ENCODE data around the gene SLC12A7. TPM values are rescaled to one million over a fixed set of nuclear protein-coding genes. Genes with fewer than 3 reads are reported as not detected.
"Not testable (repeated sequence)": the region's sequence is repeated elsewhere in the genome, so short reads cannot be mapped to it uniquely, and the experiment has no call there.

SLC12A7 gene
- total RNA-seq, 1 donor from 2014 or later, result 49.5 TPM

DNA sequence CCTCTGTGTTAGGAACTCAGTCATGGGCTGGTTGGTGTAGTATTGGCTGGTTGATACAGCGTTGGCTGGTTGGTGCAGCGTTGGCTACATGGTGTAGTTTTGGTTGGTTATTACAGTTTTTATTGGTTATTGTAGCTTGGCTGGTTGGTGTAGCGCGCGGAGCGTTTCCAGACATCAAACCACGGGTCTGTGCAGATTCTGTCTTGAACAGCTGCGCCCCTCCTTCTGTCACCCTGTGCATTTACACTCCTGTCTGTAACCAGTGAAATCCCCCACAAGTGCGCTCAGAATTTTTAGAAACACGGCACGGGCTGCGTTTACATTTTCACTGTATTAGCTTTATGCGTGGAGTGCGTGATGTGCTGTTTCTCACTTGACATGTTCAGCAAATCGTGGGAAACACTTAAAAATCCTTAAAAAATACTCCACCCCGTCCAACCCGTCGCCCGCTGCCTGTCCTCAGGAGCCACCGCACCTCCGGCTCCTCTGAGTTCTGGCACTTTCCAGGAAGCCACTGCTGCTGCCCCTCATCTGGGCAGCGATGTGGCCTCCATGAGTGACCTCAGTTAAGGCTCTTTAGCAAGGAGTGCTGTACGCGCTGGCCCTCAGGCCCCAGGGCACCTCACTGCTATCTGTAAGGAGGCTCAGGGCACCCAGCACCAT, 82.5 kb downstream of the SLC12A7 start:
- H3K4me3 ChIP-seq, result no peak overlapping the region
- TF ChIP-seq, protein P1, sequence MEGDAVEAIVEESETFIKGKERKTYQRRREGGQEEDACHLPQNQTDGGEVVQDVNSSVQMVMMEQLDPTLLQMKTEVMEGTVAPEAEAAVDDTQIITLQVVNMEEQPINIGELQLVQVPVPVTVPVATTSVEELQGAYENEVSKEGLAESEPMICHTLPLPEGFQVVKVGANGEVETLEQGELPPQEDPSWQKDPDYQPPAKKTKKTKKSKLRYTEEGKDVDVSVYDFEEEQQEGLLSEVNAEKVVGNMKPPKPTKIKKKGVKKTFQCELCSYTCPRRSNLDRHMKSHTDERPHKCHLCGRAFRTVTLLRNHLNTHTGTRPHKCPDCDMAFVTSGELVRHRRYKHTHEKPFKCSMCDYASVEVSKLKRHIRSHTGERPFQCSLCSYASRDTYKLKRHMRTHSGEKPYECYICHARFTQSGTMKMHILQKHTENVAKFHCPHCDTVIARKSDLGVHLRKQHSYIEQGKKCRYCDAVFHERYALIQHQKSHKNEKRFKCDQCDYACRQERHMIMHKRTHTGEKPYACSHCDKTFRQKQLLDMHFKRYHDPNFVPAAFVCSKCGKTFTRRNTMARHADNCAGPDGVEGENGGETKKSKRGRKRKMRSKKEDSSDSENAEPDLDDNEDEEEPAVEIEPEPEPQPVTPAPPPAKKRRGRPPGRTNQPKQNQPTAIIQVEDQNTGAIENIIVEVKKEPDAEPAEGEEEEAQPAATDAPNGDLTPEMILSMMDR (IDR thresholded peaks at IDR 0.05), result no peak
- ATAC-seq (no peak), DNase-seq (no peak)
- intact Hi-C loops (cut with DNase I), result no loop called here
- no peaks in the 10 kb centered on the region for H3K9me3 ChIP-seq
- H3K36me3 ChIP-seq, result peaks cover under 1% of the 10 kb centered on the region
- no peaks in the 10 kb centered on the region for H3K4me1 ChIP-seq
- peaks cover 14% of the 10 kb centered on the region for H3K27me3 ChIP-seq (ENCODE audit: low read depth)
- H3K27ac ChIP-seq, result no peak overlapping the region

DNA sequence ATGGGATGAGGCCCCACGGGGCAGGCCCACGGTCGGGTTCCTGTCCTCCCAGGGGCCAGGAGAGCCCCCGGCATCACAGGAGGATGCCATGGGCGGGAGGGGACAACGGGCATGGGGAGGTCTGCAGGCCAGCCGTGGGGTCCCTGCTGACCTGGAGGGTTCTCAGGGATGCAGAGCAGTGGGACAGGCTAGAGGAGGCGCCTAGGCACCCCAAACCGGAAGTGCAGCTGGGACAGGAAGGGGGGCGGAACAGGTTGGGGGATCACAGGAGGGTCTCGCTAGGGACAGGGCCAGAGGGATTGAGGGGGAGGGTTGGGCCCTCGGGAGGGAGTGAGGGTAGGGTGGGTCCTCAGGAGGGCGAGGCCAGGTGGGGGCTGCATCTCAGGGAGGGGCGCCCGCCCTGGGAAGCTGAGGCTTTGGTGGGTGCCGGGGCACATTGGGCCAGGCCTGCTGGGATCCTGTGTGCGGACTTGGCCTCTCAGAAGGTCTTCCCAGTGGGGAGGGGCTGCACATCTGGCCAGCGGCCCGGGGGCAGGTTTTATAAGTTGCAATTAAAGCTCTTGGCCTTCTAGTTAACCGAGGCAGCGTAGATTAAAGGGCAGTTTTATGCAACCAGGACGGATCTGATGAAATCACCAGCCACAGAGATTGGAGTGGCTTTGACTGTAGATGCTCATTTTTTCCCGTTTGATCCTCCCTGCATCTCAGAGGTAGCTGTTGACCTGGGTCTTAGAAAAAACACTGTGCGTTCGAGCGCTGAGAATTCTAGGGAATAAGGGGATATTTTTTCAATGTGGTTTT, 83.2 kb downstream of the SLC12A7 start:
- H3K9me3 ChIP-seq, result no peaks in the 10 kb centered on the region
- DNase-seq (peak; percentile 50), ATAC-seq (peak; percentile 5 to 23)
- no peak overlapping the region for H3K4me3 ChIP-seq
- no peak overlapping the region for H3K27ac ChIP-seq
- no peaks in the 10 kb centered on the region for H3K36me3 ChIP-seq
- no peaks in the 10 kb centered on the region for H3K4me1 ChIP-seq
- intact Hi-C loops (cut with DNase I), result no loop called here
- H3K27me3 ChIP-seq (ENCODE audit: low read depth), result peaks cover 14% of the 10 kb centered on the region
- TF ChIP-seq, protein P1 (IDR thresholded peaks at IDR 0.05), result no peak

DNA sequence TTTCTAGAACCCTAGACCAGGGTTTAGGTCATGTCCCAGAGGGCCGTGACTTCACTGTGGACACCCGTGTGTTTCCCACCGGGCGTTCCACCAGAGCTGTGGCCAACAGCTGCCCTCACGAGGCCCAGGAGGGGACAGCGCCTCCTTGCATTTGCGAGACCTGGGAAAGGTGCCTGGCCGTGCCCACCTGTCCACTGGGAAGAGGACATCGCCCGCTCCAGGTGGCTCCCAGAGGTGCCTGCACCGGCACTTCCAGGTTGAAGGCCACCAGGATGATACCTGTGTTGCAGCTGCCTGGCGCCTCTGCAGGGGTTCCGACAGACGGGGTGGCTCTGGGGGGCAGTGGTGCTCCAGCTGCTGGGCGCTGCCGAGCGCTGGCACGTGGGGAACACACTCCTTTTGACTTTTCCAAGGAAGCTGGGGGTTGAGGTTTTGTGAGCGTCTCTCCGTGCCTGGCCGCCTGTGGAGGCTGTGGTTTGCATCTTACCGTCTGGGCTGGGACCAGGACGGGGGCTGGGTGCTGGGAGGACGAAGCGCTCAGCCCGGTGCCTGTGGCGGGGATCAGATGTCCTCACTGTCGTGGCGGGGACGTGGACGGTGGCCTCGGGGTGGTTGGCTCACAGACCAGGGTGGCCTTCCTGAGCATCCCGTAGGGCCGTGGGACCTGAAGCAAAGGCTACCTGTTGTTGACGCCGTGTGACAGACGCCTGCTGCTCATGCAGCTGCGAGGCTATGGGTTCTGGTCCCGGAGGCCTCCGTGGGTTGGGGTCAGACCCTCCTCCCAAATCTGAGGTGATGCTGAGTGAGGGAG, 84.0 kb downstream of the SLC12A7 start:
- no peaks in the 10 kb centered on the region for H3K36me3 ChIP-seq
- intact Hi-C loops (cut with DNase I), result no loop called here
- peaks cover 14% of the 10 kb centered on the region for H3K27me3 ChIP-seq (ENCODE audit: low read depth)
- ATAC-seq (peak; percentile 9 to 19), DNase-seq (peak; percentile 40)
- H3K4me1 ChIP-seq, result no peaks in the 10 kb centered on the region
- TF ChIP-seq, protein P1 (IDR thresholded peaks at IDR 0.05), result no peak
- no peaks in the 10 kb centered on the region for H3K9me3 ChIP-seq
- no peak overlapping the region for H3K27ac ChIP-seq
- H3K4me3 ChIP-seq, result no peak overlapping the region

DNA sequence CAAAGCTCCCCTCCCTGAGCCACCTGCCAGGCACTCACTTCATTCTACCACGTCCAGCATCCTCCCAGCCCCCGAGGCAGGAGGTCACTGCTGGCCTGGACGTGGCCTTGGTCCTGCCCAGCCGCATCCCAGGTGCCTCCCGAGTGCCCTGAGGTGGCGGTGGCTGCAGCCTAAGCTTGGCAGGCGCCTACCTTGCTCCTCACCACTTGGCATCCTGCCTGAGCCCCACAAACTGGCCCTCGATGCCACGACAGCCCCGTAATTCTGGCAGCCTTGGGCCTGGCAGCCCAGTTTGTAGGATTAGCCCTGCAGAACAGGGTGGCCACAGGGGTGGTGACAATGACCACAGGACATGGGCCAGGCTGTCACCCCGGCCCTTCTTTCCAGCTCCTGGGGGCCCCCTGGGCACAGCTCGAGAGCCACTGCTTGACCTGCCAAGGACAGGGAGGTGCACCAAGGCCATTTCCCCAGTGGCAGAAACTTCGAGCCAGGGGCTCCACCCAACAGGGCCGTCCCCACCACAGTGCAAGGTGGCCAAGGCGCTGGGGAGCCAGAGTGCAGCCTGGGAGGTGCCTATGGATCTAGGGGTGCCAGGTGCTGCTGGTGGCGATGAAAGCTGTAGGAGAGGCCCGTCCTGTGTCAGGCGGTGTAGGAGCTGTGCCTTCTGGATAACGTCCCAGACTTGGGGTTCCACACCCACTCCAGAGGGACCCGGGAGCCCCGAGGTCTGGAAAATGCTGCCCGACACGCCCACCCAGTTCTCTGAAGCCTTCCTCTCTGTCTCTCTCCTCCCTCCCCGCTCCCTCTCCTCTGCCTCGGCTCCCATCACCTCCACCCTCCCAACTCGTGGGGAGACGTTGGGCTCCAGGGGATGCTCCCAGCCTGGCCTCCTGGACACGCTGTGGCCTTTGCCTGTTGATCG, 84.9 kb downstream of the SLC12A7 start:
- H3K4me1 ChIP-seq, result no peaks in the 10 kb centered on the region
- no peaks in the 10 kb centered on the region for H3K36me3 ChIP-seq
- intact Hi-C loops (cut with DNase I), result no loop called here
- peaks cover 14% of the 10 kb centered on the region for H3K27me3 ChIP-seq (ENCODE audit: low read depth)
- peak in 1 of 2 donors; percentile 22 for ATAC-seq
- no peaks in the 10 kb centered on the region for H3K9me3 ChIP-seq
- TF ChIP-seq, protein P1 (IDR thresholded peaks at IDR 0.05), result no peak
- H3K27ac ChIP-seq, result no peak overlapping the region
- peak; percentile 34 for DNase-seq
- no peak overlapping the region for H3K4me3 ChIP-seq

DNA sequence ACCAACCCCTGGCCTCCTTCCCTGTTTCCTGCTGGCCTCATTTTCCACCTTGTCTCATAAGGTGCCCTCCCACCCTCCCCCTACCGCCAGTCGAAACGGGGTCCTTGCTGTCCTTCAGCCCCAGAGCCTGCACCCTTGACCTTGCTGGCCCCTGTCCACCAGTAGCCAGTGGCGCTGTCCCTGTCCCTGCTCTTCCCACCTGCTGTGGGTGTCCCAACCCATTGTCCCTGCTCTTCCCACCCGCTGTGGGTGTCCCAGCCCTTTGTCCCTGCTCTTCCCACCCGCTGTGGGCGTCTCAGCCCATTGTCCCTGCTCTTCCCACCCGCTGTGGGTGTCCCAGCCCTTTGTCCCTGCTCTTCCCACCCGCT, 89.9 kb downstream of the SLC12A7 start:
- H3K4me1 ChIP-seq; H3K9me3 ChIP-seq; intact Hi-C loops (cut with DNase I); ATAC-seq; H3K4me3 ChIP-seq; DNase-seq; H3K27me3 ChIP-seq (ENCODE audit: low read depth); H3K36me3 ChIP-seq; H3K27ac ChIP-seq: not testable (repeated sequence)
